GM18498 (cell line): ENCODE data around the gene AOC2.
"Not testable (repeated sequence)": the region's sequence is repeated elsewhere in the genome, so short reads cannot be mapped to it uniquely, and the experiment has no call there.

Experiments
- ATAC-seq: cut with Tn5 transposase; IDR thresholded peaks from one replicate; pipeline ENCODE4 v1.9.1; 2021; ENCODE audit warnings: mild to moderate bottlenecking, moderate library complexity; ENCODE audit not compliant: unreplicated experiment

AOC2 gene

GRCh38 chr17:42853597-42853967 lies 9.2 kb downstream of the AOC2 start:
- ATAC-seq: no peak

- ATAC-seq: no peak
Observed at GRCh38 chr17:42853968-42854790, 9.8 kb downstream of the AOC2 start.

- ATAC-seq: no peak
Observed at GRCh38 chr17:42855048-42855596, 10.7 kb downstream of the AOC2 start.

- not testable (repeated sequence) for ATAC-seq
Observed at GRCh38 chr17:42856093-42856492, 11.7 kb downstream of the AOC2 start.

GRCh38 chr17:42856516-42856915 lies 12.1 kb downstream of the AOC2 start:
- not testable (repeated sequence) for ATAC-seq

- no peak for ATAC-seq
Observed at GRCh38 chr17:42857389-42857788, 13.0 kb downstream of the AOC2 start.

- ATAC-seq: no peak
Observed at GRCh38 chr17:42865638-42866094, 21.3 kb downstream of the AOC2 start.

- ATAC-seq: no peak
Observed at GRCh38 chr17:42866216-42866615, 21.8 kb downstream of the AOC2 start.

- ATAC-seq: no peak
Observed at GRCh38 chr17:42866631-42867575, 22.5 kb downstream of the AOC2 start.

GRCh38 chr17:42867694-42868261 lies 23.4 kb downstream of the AOC2 start:
- not testable (repeated sequence) for ATAC-seq

- no peak for ATAC-seq
Observed at GRCh38 chr17:42868338-42868737, 24.0 kb downstream of the AOC2 start.

- no peak for ATAC-seq
Observed at GRCh38 chr17:42871647-42872046, 27.3 kb downstream of the AOC2 start.

- ATAC-seq: no peak
Observed at GRCh38 chr17:42872251-42872965, 28.0 kb downstream of the AOC2 start.

GRCh38 chr17:42873315-42873714 lies 28.9 kb downstream of the AOC2 start:
- no peak for ATAC-seq

- ATAC-seq: not testable (repeated sequence)
Observed at GRCh38 chr17:42873932-42874695, 29.7 kb downstream of the AOC2 start.

- no peak for ATAC-seq
Observed at GRCh38 chr17:42877037-42877436, 32.7 kb downstream of the AOC2 start.

GRCh38 chr17:42878123-42878880 lies 33.9 kb downstream of the AOC2 start:
- no peak for ATAC-seq

- no peak for ATAC-seq
Observed at GRCh38 chr17:42878924-42879595, 34.7 kb downstream of the AOC2 start.
